Caki2 (cell line): ENCODE measurements around the gene VRTN. TPM values are rescaled to one million over a fixed set of nuclear protein-coding genes. Genes with fewer than 3 reads are reported as not detected.
"Not testable (repeated sequence)": the region's sequence is repeated elsewhere in the genome, so short reads cannot be mapped to it uniquely, and the experiment has no call there.

Experiments
- DNase-seq: peaks from one replicate; pipeline ENCODE4 v3.0.0-alpha.2; 2015; ENCODE audit warnings: low read depth
- in situ Hi-C: cut with HindIII; loops from 2 replicates; pipeline ENCODE4 v1.10.0; 2016; ENCODE audit warnings: low sequenced_read_pairs, low pct_unique_long_range_greater_than_20kb, mixed read lengths
- total RNA-seq: library from RNA; depleted of rRNA; stranded (reverse); fragments of >200 nt; shearing (Covaris generic); gene quantifications from 2 replicates; pipeline ENCODE4 v1.2.3, GENCODE V29; 2014; ENCODE audit warnings: low replicate concordance; rRNA removed

Gene VRTN
- 0.03 TPM in 1 of 2 replicates, not detected in the other for total RNA-seq

- no peak for DNase-seq
- in situ Hi-C loops: no loop called here
Measured at GRCh38 chr14:74348241-74348734, at the start of gene VRTN. VRTN (plus strand) TSS chr14:74348471; CDS start chr14:74356784, 8,313 bp downstream.

GRCh38 chr14:74299061-74299545 is 49.2 kb upstream of the VRTN start:
- in situ Hi-C loops: no loop called here
- peak; percentile 40 for DNase-seq

GRCh38 chr14:74301594-74302151 is 46.6 kb upstream of the VRTN start:
- in situ Hi-C loops: no loop called here

GRCh38 chr14:74302152-74302628 is 46.1 kb upstream of the VRTN start:
- peak; percentile 42 for DNase-seq

More at GRCh38 chr14:74301594-74302151, 46.6 kb upstream of the VRTN start:
- no peak for DNase-seq

GRCh38 chr14:74302634-74303569 is 45.4 kb upstream of the VRTN start, which contains the start of gene ABCD4:
ABCD4 (minus strand) TSS chr14:74302934; CDS start chr14:74302912, 22 bp downstream.
- in situ Hi-C loops: no loop called here
- DNase-seq: peak; percentile 86

More at GRCh38 chr14:74302152-74302628, 46.1 kb upstream of the VRTN start:
- in situ Hi-C loops: no loop called here

- peak; percentile 44 for DNase-seq
- in situ Hi-C loops: no loop called here
Measured at GRCh38 chr14:74308695-74309094, 39.6 kb upstream of the VRTN start.

GRCh38 chr14:74309125-74310022 is 38.9 kb upstream of the VRTN start:
- in situ Hi-C loops: no loop called here
- no peak for DNase-seq

GRCh38 chr14:74312161-74312560 is 36.1 kb upstream of the VRTN start:
- DNase-seq: no peak
- in situ Hi-C loops: no loop called here

- DNase-seq: no peak
- in situ Hi-C loops: no loop called here
Measured at GRCh38 chr14:74313601-74314000, 34.7 kb upstream of the VRTN start.

GRCh38 chr14:74314576-74314975 is 33.7 kb upstream of the VRTN start:
- in situ Hi-C loops: no loop called here
- DNase-seq: no peak

- DNase-seq: no peak
- in situ Hi-C loops: no loop called here
Measured at GRCh38 chr14:74324931-74325361, 23.3 kb upstream of the VRTN start.

- in situ Hi-C loops: no loop called here
- DNase-seq: no peak
Measured at GRCh38 chr14:74325446-74325845, 22.8 kb upstream of the VRTN start.

- in situ Hi-C loops: no loop called here
- no peak for DNase-seq
Measured at GRCh38 chr14:74326369-74327152, 21.7 kb upstream of the VRTN start.

GRCh38 chr14:74329950-74330552 is 18.2 kb upstream of the VRTN start:
- DNase-seq, in situ Hi-C loops: not testable (repeated sequence)

GRCh38 chr14:74333909-74334308 is 14.4 kb upstream of the VRTN start:
- in situ Hi-C loops: no loop called here
- DNase-seq: no peak

GRCh38 chr14:74346341-74346740 is 1.9 kb upstream of the VRTN start:
- in situ Hi-C loops: no loop called here

More at GRCh38 chr14:74346341-74346740, 1.9 kb upstream of the VRTN start:
- DNase-seq: no peak
